Neural cell (in vitro differentiated cells): ENCODE results near the gene SLC38A11. TPM values are rescaled to one million over a fixed set of nuclear protein-coding genes. Genes with fewer than 3 reads are reported as not detected.

Experiments used
- H2AFZ ChIP-seq: fragments of 200-600, 300-800 bp; sonication (generic), shearing (Covaris generic); 2 replicates; pipeline ENCODE4 v1.6.0; 2014; ENCODE audit warnings: low read depth, mild to moderate bottlenecking, antibody characterized with exemption, low read length, moderate library complexity
- H3F3A ChIP-seq: fragments of 200-600 bp; shearing (Covaris generic); 2 replicates; pipeline ENCODE4 v1.6.1; 2016; ENCODE audit warnings: mild to moderate bottlenecking, moderate library complexity, mixed read lengths, antibody characterized with exemption, low read length; ENCODE audit not compliant: insufficient read depth, poor library complexity, severe bottlenecking
- H3K27ac ChIP-seq: fragments of 200-600, 300-800 bp; sonication (generic), shearing (Covaris generic); 2 replicates; pipeline ENCODE4 v1.5.1; 2014; ENCODE audit warnings: mild to moderate bottlenecking, low read length, moderate library complexity
- H3K27me3 ChIP-seq: fragments of 300-800, 200-600 bp; sonication (generic), shearing (Covaris generic); 2 replicates; pipeline ENCODE4 v1.6.0; 2014; ENCODE audit warnings: mild to moderate bottlenecking, low read depth, low read length, moderate library complexity; ENCODE audit not compliant: insufficient read depth
- H3K36me3 ChIP-seq: fragments of 300-800, 200-600 bp; sonication (generic), shearing (Covaris generic); 2 replicates; pipeline ENCODE4 v1.5.1; 2014; ENCODE audit warnings: mild to moderate bottlenecking, antibody characterized with exemption, low read length, moderate library complexity; ENCODE audit not compliant: insufficient read depth
- H3K4me2 ChIP-seq: fragments of 300-800, 200-600 bp; sonication (generic), shearing (Covaris generic); 2 replicates; pipeline ENCODE4 v1.6.0; 2014; ENCODE audit warnings: mild to moderate bottlenecking, low read length
- H3K4me3 ChIP-seq: fragments of 300-800, 200-600 bp; sonication (generic), shearing (Covaris generic); 2 replicates; pipeline ENCODE4 v1.5.1; 2014; ENCODE audit warnings: mild to moderate bottlenecking, low read length, moderate library complexity
- H3K79me2 ChIP-seq: fragments of 200-600 bp; shearing (Covaris generic); replicated peaks from 2 replicates; pipeline ENCODE4 v1.6.0; 2014; ENCODE audit warnings: mild to moderate bottlenecking, low read length, moderate library complexity; ENCODE audit not compliant: insufficient read depth
- H3K9ac ChIP-seq: fragments of 300-800, 200-600 bp; sonication (generic), shearing (Covaris generic); 2 replicates; pipeline ENCODE4 v1.6.1; 2016; ENCODE audit warnings: mild to moderate bottlenecking, low read length, mixed read lengths
- H3K9me2 ChIP-seq: fragments of 200-600 bp; shearing (Covaris generic); 2 replicates; pipeline ENCODE4 v1.6.1; 2016; ENCODE audit warnings: mild to moderate bottlenecking, low read length, mixed read lengths; ENCODE audit not compliant: insufficient read depth
- H3K9me3 ChIP-seq: fragments of 200-600, 300-800 bp; sonication (generic), shearing (Covaris generic); 2 replicates; pipeline ENCODE4 v1.6.1; 2016; ENCODE audit warnings: mild to moderate bottlenecking, mixed run types, low read length, moderate library complexity, mixed read lengths
- H4K20me1 ChIP-seq: fragments of 200-600 bp; shearing (Covaris generic); 2 replicates; pipeline ENCODE4 v1.6.1; 2016; ENCODE audit warnings: mild to moderate bottlenecking, mixed run types; ENCODE audit not compliant: insufficient read depth
- CTCF ChIP-seq: fragments of 450-650 bp; IDR thresholded peaks from 2 replicates; pipeline ENCODE4 v1.5.1; 2014; ENCODE audit warnings: antibody characterized with exemption, mild to moderate bottlenecking, moderate library complexity; ENCODE audit not compliant: poor library complexity, severe bottlenecking
- EP300 ChIP-seq: fragments of 450-650 bp; conservative IDR thresholded peaks from 2 replicates; pipeline ENCODE4 v1.6.1; 2014; ENCODE audit warnings: antibody characterized with exemption, mild to moderate bottlenecking, moderate library complexity; ENCODE audit not compliant: poor library complexity, severe bottlenecking
- EZH2 ChIP-seq: fragments of 200-600, 300-800 bp; shearing (Covaris generic), sonication (generic); IDR thresholded peaks from 2 replicates; pipeline ENCODE4 v1.6.1; 2014; ENCODE audit warnings: antibody characterized with exemption, low read length, borderline replicate concordance, mild to moderate bottlenecking; ENCODE audit not compliant: insufficient read depth, poor library complexity, severe bottlenecking
- MXI1 ChIP-seq: fragments of 450-650 bp; conservative IDR thresholded peaks from 2 replicates; pipeline ENCODE4 v1.6.1; 2014; ENCODE audit warnings: antibody characterized with exemption, mild to moderate bottlenecking; ENCODE audit not compliant: poor library complexity, severe bottlenecking
- POLR2AphosphoS5 ChIP-seq: IDR thresholded peaks from 2 replicates; pipeline ENCODE4 v1.6.1; 2012
- RAD21 ChIP-seq: fragments of 450-650 bp; conservative IDR thresholded peaks from 2 replicates; pipeline ENCODE4 v1.6.1; 2014; ENCODE audit warnings: antibody characterized with exemption, mild to moderate bottlenecking, moderate library complexity
- REST ChIP-seq: IDR thresholded peaks from 2 replicates; pipeline ENCODE4 v1.6.1; 2012; ENCODE audit warnings: borderline replicate concordance
- SMC3 ChIP-seq: fragments of 450-650 bp; conservative IDR thresholded peaks from 2 replicates; pipeline ENCODE4 v1.6.1; 2014; ENCODE audit warnings: antibody characterized with exemption, mild to moderate bottlenecking, moderate library complexity; ENCODE audit not compliant: poor library complexity
- TAF1 ChIP-seq: IDR thresholded peaks from 2 replicates; pipeline ENCODE4 v1.6.1; 2012; ENCODE audit warnings: low read depth
- polyA plus RNA-seq: library from polyadenylated mRNA; depleted of rRNA; stranded (reverse); fragments of >200 nt; gene quantifications from 2 replicates; pipeline ENCODE4 v1.2.3, GENCODE V29; 2014

Gene SLC38A11
- polyA plus RNA-seq, 1 donor from 2014 or later: not detected

- Histone ChIP-seq H4K20me1 (no peaks in the 10 kb centered on the region), H3K4me3 (no peak overlapping the region), H3K9me2 (no peaks in the 10 kb centered on the region), H3K36me3 (no peaks in the 10 kb centered on the region), H3F3A (no peaks in the 10 kb centered on the region), H3K27me3 (no peaks in the 10 kb centered on the region), H3K27ac (no peak overlapping the region), H2AFZ (no peak overlapping the region), H3K9ac (no peak overlapping the region), H3K4me2 (no peak overlapping the region), H3K79me2 (no peaks in the 10 kb centered on the region), H3K9me3 (no peaks in the 10 kb centered on the region)
- TF ChIP-seq REST: no peak
- TF ChIP-seq CTCF: no peak
- no peak for TF ChIP-seq EZH2
- TF ChIP-seq TAF1: no peak
- no peak for TF ChIP-seq POLR2AphosphoS5
- TF ChIP-seq RAD21: no peak
- no peak for TF ChIP-seq EP300
- no peak for TF ChIP-seq MXI1
- no peak for TF ChIP-seq SMC3
Measured at GRCh38 chr2:164932377-164932776, 22.9 kb downstream of the SLC38A11 start.

GRCh38 chr2:164928101-164928673 is 27.1 kb downstream of the SLC38A11 start:
- H3K27ac ChIP-seq: no peak overlapping the region

More at GRCh38 chr2:164928101-164928673, 27.1 kb downstream of the SLC38A11 start:
- H4K20me1 ChIP-seq: no peaks in the 10 kb centered on the region
- TF ChIP-seq MXI1 (no peak), TAF1 (no peak), SMC3 (no peak), EP300 (no peak), CTCF (no peak), EZH2 (no peak), POLR2AphosphoS5 (no peak), REST (no peak), RAD21 (no peak)
- no peak overlapping the region for H3K4me3 ChIP-seq
- H3K9me3 ChIP-seq: no peaks in the 10 kb centered on the region
- no peak overlapping the region for H3K4me2 ChIP-seq
- H3F3A ChIP-seq: no peaks in the 10 kb centered on the region
- H2AFZ ChIP-seq: no peak overlapping the region
- no peaks in the 10 kb centered on the region for H3K79me2 ChIP-seq
- no peaks in the 10 kb centered on the region for H3K27me3 ChIP-seq
- no peaks in the 10 kb centered on the region for H3K36me3 ChIP-seq
- H3K9me2 ChIP-seq: no peaks in the 10 kb centered on the region
- H3K9ac ChIP-seq: no peak overlapping the region
